Fibroblast of the aortic adventitia (primary cell): ENCODE measurements around the gene IFNAR2. TPM values are rescaled to one million over a fixed set of nuclear protein-coding genes. Genes with fewer than 3 reads are reported as not detected.

ENCODE experiments used
- DNase-seq: peaks from one replicate; pipeline ENCODE4 v3.0.0-alpha.2; 2010; ENCODE audit warnings: low read depth
- H3K4me3 ChIP-seq: 2 replicates; pipeline ENCODE4 v1.5.1; 2011; ENCODE audit warnings: low read depth, mild to moderate bottlenecking, control low read depth, low read length, moderate library complexity
- total RNA-seq: library from RNA; depleted of rRNA; stranded (reverse); fragments of >200 nt; gene quantifications from 2 replicates; pipeline ENCODE4 v1.2.3, GENCODE V29; 2012; ENCODE audit warnings: low replicate concordance
- TF ChIP-seq, protein P1 (sequence below): IDR thresholded peaks from 2 replicates; pipeline ENCODE4 v1.5.1; 2011; ENCODE audit warnings: mild to moderate bottlenecking, low read length, control low read depth, inconsistent platforms; ENCODE audit not compliant: insufficient read depth

Gene IFNAR2
- total RNA-seq, 1 donor = 6.0 TPM

DNA sequence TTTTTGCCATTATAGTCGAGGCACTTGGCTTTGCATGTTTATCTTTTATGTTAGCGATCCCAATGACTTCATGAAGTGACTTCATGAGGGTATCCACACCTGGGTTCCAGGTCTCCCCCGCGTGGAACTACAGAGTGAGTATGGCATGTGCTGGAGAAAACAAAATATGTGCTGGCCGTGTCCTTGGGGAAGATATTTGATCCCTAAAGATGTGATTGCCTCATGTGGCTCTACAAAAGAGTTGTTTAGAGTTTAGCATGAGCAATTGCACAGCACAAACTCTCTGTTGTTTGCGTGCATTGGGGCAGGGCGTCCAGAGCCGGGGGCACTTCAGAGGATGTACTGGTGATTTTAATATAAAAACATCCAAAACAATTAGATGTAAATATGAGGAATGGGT, 41.2 kb downstream of the IFNAR2 start:
- TF ChIP-seq, protein P1, sequence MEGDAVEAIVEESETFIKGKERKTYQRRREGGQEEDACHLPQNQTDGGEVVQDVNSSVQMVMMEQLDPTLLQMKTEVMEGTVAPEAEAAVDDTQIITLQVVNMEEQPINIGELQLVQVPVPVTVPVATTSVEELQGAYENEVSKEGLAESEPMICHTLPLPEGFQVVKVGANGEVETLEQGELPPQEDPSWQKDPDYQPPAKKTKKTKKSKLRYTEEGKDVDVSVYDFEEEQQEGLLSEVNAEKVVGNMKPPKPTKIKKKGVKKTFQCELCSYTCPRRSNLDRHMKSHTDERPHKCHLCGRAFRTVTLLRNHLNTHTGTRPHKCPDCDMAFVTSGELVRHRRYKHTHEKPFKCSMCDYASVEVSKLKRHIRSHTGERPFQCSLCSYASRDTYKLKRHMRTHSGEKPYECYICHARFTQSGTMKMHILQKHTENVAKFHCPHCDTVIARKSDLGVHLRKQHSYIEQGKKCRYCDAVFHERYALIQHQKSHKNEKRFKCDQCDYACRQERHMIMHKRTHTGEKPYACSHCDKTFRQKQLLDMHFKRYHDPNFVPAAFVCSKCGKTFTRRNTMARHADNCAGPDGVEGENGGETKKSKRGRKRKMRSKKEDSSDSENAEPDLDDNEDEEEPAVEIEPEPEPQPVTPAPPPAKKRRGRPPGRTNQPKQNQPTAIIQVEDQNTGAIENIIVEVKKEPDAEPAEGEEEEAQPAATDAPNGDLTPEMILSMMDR = no peak
- no peak overlapping the region for H3K4me3 ChIP-seq
- no peak for DNase-seq

DNA sequence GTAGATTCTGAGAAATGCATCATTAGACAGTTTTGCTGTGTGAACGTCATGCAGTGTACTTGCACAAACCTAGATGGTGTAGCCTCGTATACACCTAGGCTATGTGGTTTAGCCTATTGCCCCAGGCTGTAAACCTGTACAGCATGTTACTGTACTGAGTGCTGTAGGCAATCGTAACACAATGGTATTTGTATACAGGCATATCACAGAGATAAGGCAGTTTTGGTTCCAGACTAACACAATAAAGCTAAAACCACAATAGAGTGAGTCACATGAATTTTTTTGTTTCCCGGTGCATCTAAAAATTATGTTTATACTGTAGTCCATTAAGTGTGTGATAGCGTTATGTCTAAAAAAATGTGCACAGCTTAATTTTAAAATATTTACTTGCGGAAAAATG, 43.3 kb downstream of the IFNAR2 start:
- TF ChIP-seq, protein P1 = no peak
- peak; percentile 37 for DNase-seq
- H3K4me3 ChIP-seq = no peak overlapping the region

DNA sequence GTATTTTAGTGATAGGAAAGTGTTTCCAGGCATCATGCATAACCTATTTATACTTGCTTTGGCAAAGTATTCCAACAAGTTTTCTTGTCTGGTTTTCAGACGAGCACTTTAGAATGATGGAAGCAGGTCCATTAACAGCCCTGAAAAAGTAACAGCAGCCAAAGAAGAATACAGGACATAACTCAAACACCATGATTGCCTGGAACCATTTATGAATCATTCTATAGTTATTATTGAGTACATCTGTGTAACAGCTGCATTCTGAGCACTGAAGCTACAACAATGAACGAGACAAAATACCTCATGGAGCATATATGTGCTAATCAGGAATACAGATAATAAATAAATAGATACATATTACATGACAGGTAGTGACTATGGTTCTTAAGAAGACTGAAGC, 49.0 kb downstream of the IFNAR2 start:
- TF ChIP-seq, protein P1 = no peak
- DNase-seq = no peak
- H3K4me3 ChIP-seq = no peak overlapping the region

DNA sequence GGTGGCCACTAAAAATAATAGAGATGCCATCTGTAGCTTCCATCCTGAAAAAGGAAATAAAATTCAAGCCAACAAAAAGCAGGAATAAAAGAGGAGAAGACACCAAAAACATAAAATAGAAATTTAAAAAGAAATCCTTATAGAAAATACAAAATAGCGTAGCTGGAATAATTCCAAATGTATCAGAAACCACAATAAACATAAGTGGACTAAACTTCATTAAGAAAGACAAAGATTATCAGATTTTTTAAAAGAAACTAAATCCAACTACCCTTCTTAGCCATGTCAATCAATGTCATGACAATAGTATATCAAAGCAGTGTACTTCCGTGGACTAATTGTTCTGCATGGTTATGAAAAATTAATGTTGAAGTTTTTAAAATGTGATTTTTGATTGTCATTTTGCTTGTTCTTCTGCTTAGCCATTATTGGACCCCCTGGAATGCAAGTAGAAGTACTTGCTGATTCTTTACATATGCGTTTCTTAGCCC, 49.6 kb downstream of the IFNAR2 start:
- TF ChIP-seq, protein P1 = no peak
- H3K4me3 ChIP-seq = no peak overlapping the region
- DNase-seq = no peak

Other genes starting within 250 kb of the IFNAR2 start
- gene OLIG2, start 204.0 kb upstream of the IFNAR2 start, total RNA-seq = not detected in 2 replicates
- gene OLIG1, start 159.8 kb upstream of the IFNAR2 start, total RNA-seq = not detected in 2 replicates
- 31.0 and 39.8 TPM in 2 replicates for gene IL10RB, start 36.4 kb downstream of the IFNAR2 start, total RNA-seq
- 24.0 and 39.3 TPM in 2 replicates for gene IFNAR1, start 95.0 kb downstream of the IFNAR2 start, total RNA-seq
- gene IFNGR2, start 173.5 kb downstream of the IFNAR2 start, total RNA-seq = 10.6 and 64.2 TPM in 2 replicates